Lung (tissue), 16 donors: ENCODE results near the gene CPSF7. TPM values are rescaled to one million over a fixed set of nuclear protein-coding genes. Genes with fewer than 3 reads are reported as not detected.

Experiments
- ATAC-seq: fragments of 200-7000 bp; cut with Tn5 transposase; one replicate; pipeline ENCODE4 v1.9.1; 2020; ENCODE audit warnings: moderate number of reproducible peaks; ENCODE audit not compliant: insufficient read depth, low FRiP score
- DNase-seq, 3 donors: peaks; one replicate each; pipeline ENCODE4 v3.0.0-alpha.2; 2013 to 2017
- H3K27ac ChIP-seq, 2 donors: one replicate each; pipeline ENCODE4 v1.5.1; 2013; ENCODE audit warnings: mild to moderate bottlenecking in 2 of 2, moderate library complexity in 2 of 2, control low read depth in 1 of 2, inconsistent platforms in 1 of 2, low read depth in 1 of 2, low read length in 1 of 2
- H3K27me3 ChIP-seq, 3 donors: one replicate each; pipeline ENCODE4 v1.5.1; 2013; ENCODE audit warnings: low read length in 2 of 3; ENCODE audit not compliant: control insufficient read depth in 3 of 3, insufficient read depth in 3 of 3
- H3K36me3 ChIP-seq, 4 donors: one replicate each; pipeline ENCODE4 v1.5.1; 2013; ENCODE audit warnings: low read length in 4 of 4, mild to moderate bottlenecking in 1 of 4, moderate library complexity in 1 of 4; ENCODE audit not compliant: control insufficient read depth in 4 of 4, insufficient read depth in 4 of 4
- H3K4me1 ChIP-seq, 5 donors: one replicate each; pipeline ENCODE4 v1.5.1; 2013; ENCODE audit warnings: low read length in 5 of 5, mild to moderate bottlenecking in 2 of 5, moderate library complexity in 1 of 5; ENCODE audit not compliant: control insufficient read depth in 5 of 5, insufficient read depth in 5 of 5
- H3K4me3 ChIP-seq: one replicate; pipeline ENCODE4 v1.5.1; 2013; ENCODE audit warnings: mild to moderate bottlenecking, control low read depth, moderate library complexity
- H3K9ac ChIP-seq, 2 donors: one replicate each; pipeline ENCODE4 v1.5.1; 2013; ENCODE audit warnings: low read length in 2 of 2, control low read depth in 1 of 2; ENCODE audit not compliant: insufficient read depth in 1 of 2
- H3K9me3 ChIP-seq, 4 donors: one replicate each; pipeline ENCODE4 v1.5.1; 2013; ENCODE audit warnings: low read length in 3 of 4, mild to moderate bottlenecking in 1 of 4, moderate library complexity in 1 of 4; ENCODE audit not compliant: control insufficient read depth in 4 of 4, insufficient read depth in 3 of 4
- CTCF ChIP-seq: IDR thresholded peaks from 2 replicates; pipeline ENCODE4 v1.5.1; 2012; ENCODE audit warnings: mild to moderate bottlenecking; ENCODE audit errors: control extremely low read depth, extremely low read depth
- WGBS, 2 donors: extraction: QIAGEN DNeasy Blood & Tissue Kit; methylation state at CpG; one replicate each; pipeline ENCODE4 v1.1.7; 2013; 5-methylcytosine and 5-hydroxymethylcytosine counted together
- long read RNA-seq, 5 donors: transcript quantifications; one replicate each; lab custom pipeline, GENCODE V29; 2026
- polyA plus RNA-seq, 2 donors: library from polyadenylated mRNA; stranded (reverse); fragments of 200-250 nt; gene quantifications; one replicate each; pipeline ENCODE4 v1.2.1, GENCODE V29; 2013
- total RNA-seq, 2 donors: library from RNA; depleted of rRNA in 1 of 2; stranded (reverse); fragments of >200 nt in 1 of 2; gene quantifications; one replicate each; pipeline ENCODE4 v1.2.1, GENCODE V29; 2014 to 2021
- donor health status: control.
- donor health status: control.
- donor health status: Bipolar disorder and iron deficiency.
- donor health status: healthy.
- donor health status: DM: yes; HTN: yes; CAD: no.

Gene CPSF7
- 10 to 100 TPM; 58.6 to 64.7 TPM for total RNA-seq
- 10 to 100 TPM; 34.8 to 46.3 TPM for polyA plus RNA-seq
- long read RNA-seq, donor 1, transcript CPSF7-222 (6 exons, 722 nt) = minor isoform, 5 of 56 reads
- long read RNA-seq, donor 1, transcript CPSF7-205 (10 exons, 3,524 nt) = major isoform, 8 of 56 reads
- long read RNA-seq, donor 1, partial matches to known transcripts = 39 of 56 reads
- long read RNA-seq, donor 1, other reads (novel, unspliced or antisense) = 0 of 56 reads
- long read RNA-seq, donor 2, partial matches to known transcripts = 0 of 5 reads
- long read RNA-seq, donor 2, other reads (novel, unspliced or antisense) = 0 of 5 reads
- long read RNA-seq, donor 3, partial matches to known transcripts = 5 of 13 reads
- long read RNA-seq, donor 3, other reads (novel, unspliced or antisense) = 0 of 13 reads
- long read RNA-seq, donor 4, partial matches to known transcripts = 12 of 14 reads
- long read RNA-seq, donor 4, other reads (novel, unspliced or antisense) = 0 of 14 reads
- long read RNA-seq, donor 5, transcript CPSF7-205 (10 exons, 3,524 nt) = major isoform, 8 of 48 reads
- long read RNA-seq, donor 5, transcript CPSF7-222 (6 exons, 722 nt) = minor isoform, 7 of 48 reads
- long read RNA-seq, donor 5, partial matches to known transcripts = 25 of 48 reads
- long read RNA-seq, donor 5, other reads (novel, unspliced or antisense) = 0 of 48 reads

- Histone ChIP-seq H3K27ac (peak within 1 kb of the TSS; percentile 98), H3K9me3 (no peaks in the 10 kb centered on the region), H3K36me3 (peaks cover 8 to 30% (median 23%) of the 10 kb centered on the region in 4 donors), H3K4me1 (peaks cover 4 to 17% (median 7%) of the 10 kb centered on the region in 5 donors), H3K9ac (peak within 1 kb of the TSS; percentile 86 to 91), H3K27me3 (no peaks in the 10 kb centered on the region), H3K4me3 (peak within 1 kb of the TSS; percentile 90)
- peak; percentile 95 to 97 (median 97) for DNase-seq
- no peak for TF ChIP-seq CTCF
- 1% methylated on average over 82 of the region's 82 CpGs for WGBS, 2 donors
- peak; percentile 99 for ATAC-seq
Measured at GRCh38 chr11:61429691-61430582, at the start of gene CPSF7, which contains the start of gene SDHAF2. Gene CPSF7 (minus strand): TSS chr11:61429975. CDS start chr11:61429235, 740 bp downstream. Gene SDHAF2 (plus strand): TSS chr11:61430124. CDS start chr11:61430147, 23 bp downstream.

GRCh38 chr11:61477727-61478148 lies 48.0 kb upstream of the CPSF7 start:
- Histone ChIP-seq H3K9me3 (no peaks in the 10 kb centered on the region), H3K9ac (no peak overlapping the region), H3K4me3 (no peak overlapping the region), H3K4me1 (no peaks in the 10 kb centered on the region), H3K36me3 (peaks cover 0 to 2% (median 0%) of the 10 kb centered on the region in 4 donors), H3K27ac (no peak overlapping the region), H3K27me3 (no peaks in the 10 kb centered on the region)
- TF ChIP-seq CTCF = peak; percentile 80
- ATAC-seq = no peak
- WGBS, 2 donors = 4 to 5% methylated on average over 18 of the region's 18 CpGs
- peak; percentile 42 to 63 (median 46) for DNase-seq

- no peak for TF ChIP-seq CTCF
- no peaks in the 10 kb centered on the region for H3K9me3 ChIP-seq
- H3K27me3 ChIP-seq = no peaks in the 10 kb centered on the region
- no peak overlapping the region for H3K4me3 ChIP-seq
- 66 to 79% methylated on average over 8 of the region's 8 CpGs for WGBS, 2 donors
- DNase-seq (no peak), ATAC-seq (no peak)
- peaks cover 0 to 2% (median 0%) of the 10 kb centered on the region in 4 donors for H3K36me3 ChIP-seq
- H3K4me1 ChIP-seq = no peaks in the 10 kb centered on the region
- no peak overlapping the region for H3K9ac ChIP-seq
- H3K27ac ChIP-seq = no peak overlapping the region
Measured at GRCh38 chr11:61477126-61477525, 47.4 kb upstream of the CPSF7 start.
